Activated effector memory CD4-positive, alpha-beta T cell treated with Interleukin-2 at 50 U/mL for 16 hours (primary cell): ENCODE results near the gene TERC.
"Not testable (repeated sequence)": the region's sequence is repeated elsewhere in the genome, so short reads cannot be mapped to it uniquely, and the experiment has no call there.

ENCODE experiments used
- DNase-seq: peaks from one replicate; pipeline ENCODE4 v3.0.0-alpha.2; 2020

The TERC gene

GRCh38 chr3:169771497-169772304 is 6.8 kb upstream of the TERC start:
- peak; percentile 15 for DNase-seq

- peak; percentile 46 for DNase-seq
Observed at GRCh38 chr3:169769287-169770181, 4.7 kb upstream of the TERC start, which contains the start of gene ACTRT3. Gene ACTRT3 (minus strand): TSS chr3:169769561. CDS start chr3:169769520, 41 bp downstream.

- DNase-seq, result peak; percentile 61
Observed at GRCh38 chr3:169764312-169764881, 463 bp downstream of the TERC start.

GRCh38 chr3:169760479-169760878 is 4.4 kb downstream of the TERC start:
- no peak for DNase-seq

GRCh38 chr3:169759256-169759655 is 5.6 kb downstream of the TERC start:
- no peak for DNase-seq

GRCh38 chr3:169758359-169758994 is 6.4 kb downstream of the TERC start:
- DNase-seq, result no peak

- DNase-seq, result no peak
Observed at GRCh38 chr3:169755488-169755887, 9.4 kb downstream of the TERC start.

GRCh38 chr3:169754711-169755110 is 10.1 kb downstream of the TERC start:
- DNase-seq, result no peak

- no peak for DNase-seq
Observed at GRCh38 chr3:169751875-169752274, 13.0 kb downstream of the TERC start.

GRCh38 chr3:169750665-169751064 is 14.2 kb downstream of the TERC start:
- DNase-seq, result no peak

- DNase-seq, result no peak
Observed at GRCh38 chr3:169748670-169749069, 16.2 kb downstream of the TERC start.

- no peak for DNase-seq
Observed at GRCh38 chr3:169746924-169747323, 17.9 kb downstream of the TERC start.

- no peak for DNase-seq
Observed at GRCh38 chr3:169744366-169745054, 20.4 kb downstream of the TERC start.

- DNase-seq, result no peak
Observed at GRCh38 chr3:169739067-169739466, 25.8 kb downstream of the TERC start.

- not testable (repeated sequence) for DNase-seq
Observed at GRCh38 chr3:169731857-169732256, 33.0 kb downstream of the TERC start.

GRCh38 chr3:169722724-169723123 is 42.1 kb downstream of the TERC start:
- DNase-seq, result no peak

- not testable (repeated sequence) for DNase-seq
Observed at GRCh38 chr3:169718415-169718814, 46.4 kb downstream of the TERC start.
